Choroid plexus epithelial cell (primary cell): ENCODE results near the gene GSTP1.
"Not testable (repeated sequence)": the region's sequence is repeated elsewhere in the genome, so short reads cannot be mapped to it uniquely, and the experiment has no call there.

ENCODE experiments used
- DNase-seq: peaks from one replicate; pipeline ENCODE4 v3.0.0-alpha.2; 2010; ENCODE audit warnings: low read depth
- H3K4me3 ChIP-seq: 2 replicates; pipeline ENCODE4 v1.5.1; 2011; ENCODE audit warnings: low read depth, mild to moderate bottlenecking, control low read depth, low read length, moderate library complexity
- TF ChIP-seq, protein P1 (sequence below): conservative IDR thresholded peaks from 2 replicates; pipeline ENCODE4 v1.5.1; 2011; ENCODE audit warnings: low read depth, mild to moderate bottlenecking, control low read depth, inconsistent platforms, low read length, moderate library complexity

GSTP1 gene

DNA sequence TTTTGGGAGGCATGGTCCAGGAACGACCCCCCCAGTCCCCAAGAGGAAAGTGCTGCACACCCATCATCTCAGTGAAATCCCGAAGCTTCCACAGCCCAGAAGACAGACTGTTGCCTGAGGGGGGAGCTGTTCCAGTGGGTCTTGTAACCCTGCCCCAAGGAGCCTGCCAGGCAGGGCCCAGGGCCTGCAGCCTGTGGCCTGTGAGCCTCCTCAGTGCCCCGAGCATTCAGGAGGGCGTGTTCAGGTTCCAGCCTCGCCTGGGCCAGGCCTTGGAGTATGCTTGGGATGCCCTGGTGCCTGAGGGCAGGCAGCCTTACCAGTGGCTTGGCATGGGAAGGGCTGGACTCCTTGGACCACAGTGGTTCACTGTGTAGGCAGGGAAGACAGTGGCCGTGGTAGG is 42.4 kb upstream of the GSTP1 start:
- H3K4me3 ChIP-seq = no peak overlapping the region
- TF ChIP-seq, protein P1, sequence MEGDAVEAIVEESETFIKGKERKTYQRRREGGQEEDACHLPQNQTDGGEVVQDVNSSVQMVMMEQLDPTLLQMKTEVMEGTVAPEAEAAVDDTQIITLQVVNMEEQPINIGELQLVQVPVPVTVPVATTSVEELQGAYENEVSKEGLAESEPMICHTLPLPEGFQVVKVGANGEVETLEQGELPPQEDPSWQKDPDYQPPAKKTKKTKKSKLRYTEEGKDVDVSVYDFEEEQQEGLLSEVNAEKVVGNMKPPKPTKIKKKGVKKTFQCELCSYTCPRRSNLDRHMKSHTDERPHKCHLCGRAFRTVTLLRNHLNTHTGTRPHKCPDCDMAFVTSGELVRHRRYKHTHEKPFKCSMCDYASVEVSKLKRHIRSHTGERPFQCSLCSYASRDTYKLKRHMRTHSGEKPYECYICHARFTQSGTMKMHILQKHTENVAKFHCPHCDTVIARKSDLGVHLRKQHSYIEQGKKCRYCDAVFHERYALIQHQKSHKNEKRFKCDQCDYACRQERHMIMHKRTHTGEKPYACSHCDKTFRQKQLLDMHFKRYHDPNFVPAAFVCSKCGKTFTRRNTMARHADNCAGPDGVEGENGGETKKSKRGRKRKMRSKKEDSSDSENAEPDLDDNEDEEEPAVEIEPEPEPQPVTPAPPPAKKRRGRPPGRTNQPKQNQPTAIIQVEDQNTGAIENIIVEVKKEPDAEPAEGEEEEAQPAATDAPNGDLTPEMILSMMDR = no peak
- DNase-seq = no peak

DNA sequence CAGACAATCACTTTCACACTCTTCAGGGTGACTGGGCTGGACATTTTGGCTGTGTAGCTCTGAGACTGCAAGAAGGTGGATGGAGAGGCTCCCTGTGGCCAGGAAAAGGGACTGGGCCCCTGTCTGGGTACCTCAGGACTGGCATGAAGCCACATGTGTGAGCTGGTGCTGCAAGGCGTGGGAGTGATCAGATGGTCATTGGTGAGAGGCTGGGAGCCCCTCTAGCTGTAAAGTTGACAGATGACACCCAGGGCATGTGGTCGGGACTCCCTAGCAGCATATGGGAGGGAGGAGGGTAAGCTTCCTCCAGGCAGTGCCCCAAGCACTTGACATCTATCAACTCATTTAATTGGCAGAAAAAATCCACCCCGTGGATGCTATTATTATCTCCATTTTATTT is 41.4 kb upstream of the GSTP1 start:
- TF ChIP-seq, protein P1 = no peak
- no peak for DNase-seq
- H3K4me3 ChIP-seq = no peak overlapping the region

DNA sequence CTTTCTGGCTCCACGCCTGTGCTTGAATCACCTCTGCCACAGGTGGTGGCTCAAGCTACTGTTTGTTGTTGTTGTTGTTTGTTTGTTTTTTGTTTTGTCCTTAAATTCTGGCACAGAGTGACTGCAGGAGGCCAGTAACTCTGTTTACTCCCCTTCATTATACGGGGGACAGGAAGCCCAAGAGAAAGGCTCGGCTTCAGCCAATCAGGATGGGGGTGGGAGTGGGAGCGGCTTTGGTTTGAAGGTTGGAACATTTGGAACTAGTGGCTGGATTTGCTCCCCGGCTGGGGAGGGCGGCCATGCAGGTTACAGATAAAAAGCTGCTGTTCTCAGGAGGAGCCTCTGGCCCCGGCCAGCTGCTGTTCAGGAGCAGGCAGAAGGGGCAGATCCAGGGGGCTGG is 40.6 kb upstream of the GSTP1 start:
- H3K4me3 ChIP-seq = no peak overlapping the region
- TF ChIP-seq, protein P1 = no peak
- no peak for DNase-seq

DNA sequence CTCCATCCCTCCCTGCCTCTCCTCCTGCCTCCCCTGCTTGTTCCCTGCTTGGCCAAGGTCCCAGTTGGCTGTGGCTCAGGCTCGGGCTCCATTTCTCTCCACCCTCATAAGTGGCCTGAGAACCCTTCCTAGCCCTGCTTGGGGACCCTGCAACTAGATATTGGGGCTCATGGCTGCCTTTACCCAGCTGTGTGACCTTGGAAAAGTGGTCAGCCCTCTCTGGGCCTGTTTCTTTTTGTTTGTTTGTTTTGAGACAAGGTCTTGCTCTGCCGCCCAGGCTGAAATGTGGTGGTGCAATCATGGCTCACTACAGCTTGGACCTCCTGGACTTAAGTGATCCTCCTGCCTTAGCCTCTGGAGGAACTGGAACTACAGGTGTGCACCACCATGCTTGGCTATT is 40.0 kb upstream of the GSTP1 start:
- TF ChIP-seq, protein P1 = no peak
- DNase-seq = no peak
- H3K4me3 ChIP-seq = no peak overlapping the region

DNA sequence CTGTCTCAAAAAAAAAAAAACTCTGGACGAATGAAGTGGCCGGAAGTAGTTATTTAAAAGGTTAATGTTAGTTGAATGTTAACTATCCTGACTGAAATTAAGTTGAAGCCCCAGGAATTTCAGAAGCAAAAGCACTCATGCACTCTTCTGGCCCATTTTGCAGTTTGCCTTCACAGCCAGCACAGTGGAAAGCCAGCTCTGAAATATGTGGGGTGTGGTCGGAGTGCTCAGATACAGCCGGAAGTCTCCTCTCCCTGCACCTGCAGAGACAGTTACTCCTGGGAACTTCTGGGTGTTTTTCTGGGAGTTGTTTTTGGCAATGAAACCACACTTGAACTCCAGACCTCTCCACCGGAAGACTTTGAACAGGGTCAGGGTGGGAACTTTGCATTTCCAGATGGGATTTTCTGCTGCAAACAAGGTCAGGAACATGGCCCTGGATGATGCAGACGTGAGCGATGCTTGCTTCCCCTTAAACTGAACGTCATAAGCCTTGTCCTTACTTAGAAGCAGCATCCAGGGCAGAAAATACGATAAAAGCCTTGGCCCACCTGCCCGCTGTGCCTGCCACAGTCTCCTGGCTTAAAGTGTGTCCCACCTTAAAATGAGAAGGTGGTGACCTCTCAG is 38.9 kb upstream of the GSTP1 start:
- no peak overlapping the region for H3K4me3 ChIP-seq
- DNase-seq = peak; percentile 50
- TF ChIP-seq, protein P1 = no peak

DNA sequence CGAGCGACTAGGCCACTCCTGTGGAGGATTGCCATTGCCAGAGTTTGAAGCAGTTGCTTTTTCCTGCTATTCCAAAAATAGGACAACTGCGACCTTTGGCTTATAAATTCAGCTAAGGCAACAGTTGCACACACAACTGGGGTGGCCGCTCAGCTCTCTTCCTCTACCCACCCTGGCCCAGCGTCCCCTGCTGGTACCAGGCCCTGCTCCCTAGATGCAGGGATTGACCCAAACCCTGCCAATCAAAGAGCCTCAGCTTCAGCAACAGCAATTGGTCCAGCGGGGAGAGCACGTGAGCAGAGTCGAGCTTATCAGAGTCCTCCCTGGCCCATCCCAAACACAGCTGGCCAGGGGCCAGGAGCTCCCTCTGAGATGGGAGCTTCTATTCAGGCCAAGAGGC is 38.3 kb upstream of the GSTP1 start:
- no peak overlapping the region for H3K4me3 ChIP-seq
- TF ChIP-seq, protein P1 = no peak
- no peak for DNase-seq

DNA sequence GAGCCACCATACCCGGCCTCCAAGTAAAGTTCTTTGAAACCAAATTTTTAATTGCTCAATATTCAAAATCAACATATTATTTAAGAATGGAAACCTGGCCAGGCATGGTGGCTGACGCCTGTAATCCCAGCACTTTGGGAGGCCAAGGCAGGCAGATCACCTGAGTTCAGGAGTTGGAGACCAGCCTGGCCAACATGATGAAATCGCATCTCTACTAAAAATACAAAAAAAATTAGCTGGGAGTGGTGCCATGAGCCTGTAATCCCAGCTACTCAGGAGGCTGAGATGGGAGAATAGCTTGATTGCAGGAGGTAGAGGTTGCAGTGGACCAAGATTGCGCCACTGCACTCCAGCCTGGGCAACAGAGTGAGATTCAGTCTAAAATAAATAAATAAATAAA is 35.5 kb upstream of the GSTP1 start:
- not testable (repeated sequence) for H3K4me3 ChIP-seq, DNase-seq
